Omental fat pad (tissue), 4 donors: Measurements from ENCODE around the gene RBP2. TPM values are rescaled to one million over a fixed set of nuclear protein-coding genes. Genes with fewer than 3 reads are reported as not detected.

Source experiments
- ATAC-seq: fragments of 150-250 bp; one replicate; pipeline ENCODE4 v1.9.1; 2016; ENCODE audit warnings: mild to moderate bottlenecking, moderate library complexity; ENCODE audit not compliant: low FRiP score
- DNase-seq: peaks from one replicate; pipeline ENCODE4 v3.0.0-alpha.2; 2019; ENCODE audit warnings: low spot score
- CTCF ChIP-seq, 3 donors: fragments of 450-650 bp; IDR thresholded peaks; one replicate each; pipeline ENCODE4 v1.5.1; 2016 to 2017; ENCODE audit warnings: antibody characterized with exemption in 3 of 3, mild to moderate bottlenecking in 3 of 3, moderate library complexity in 2 of 3
- total RNA-seq, 4 donors: library from RNA; depleted of rRNA; stranded (reverse); fragments of >200 nt; gene quantifications; one replicate each; pipeline ENCODE4 v1.1.0, GENCODE V29; 2016

RBP2 gene
- total RNA-seq, 4 donors from 2014 or later: not detected

GRCh38 chr3:139506766-139507165, 30.4 kb upstream of the RBP2 start:
- no peak for TF ChIP-seq CTCF (IDR thresholded peaks at IDR 0.05)
- no peak for ATAC-seq
- no peak for DNase-seq

GRCh38 chr3:139505829-139506386, 29.6 kb upstream of the RBP2 start:
- no peak for TF ChIP-seq CTCF (IDR thresholded peaks at IDR 0.05)
- no peak for DNase-seq
- no peak for ATAC-seq

DNA sequence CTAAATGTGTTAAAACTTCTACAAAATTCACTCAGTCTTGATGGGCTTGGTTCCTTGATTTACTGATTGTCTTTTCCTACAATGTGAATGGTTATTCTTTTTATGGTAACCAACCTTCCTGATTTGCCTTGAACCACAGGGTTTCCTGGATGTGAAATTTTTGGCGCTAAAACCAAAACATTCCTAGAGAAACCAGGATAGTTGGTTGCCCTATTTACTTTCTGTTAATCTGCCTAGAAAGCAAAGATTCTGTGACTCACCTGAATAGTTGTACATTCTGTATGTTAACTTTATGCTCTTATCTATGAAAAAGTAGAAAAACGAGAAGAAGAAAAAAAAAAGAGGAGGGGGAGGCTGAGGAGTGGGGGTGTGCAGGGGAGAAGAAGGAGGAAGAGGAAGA, 23.2 kb upstream of the RBP2 start:
- ATAC-seq (no peak), DNase-seq (no peak)
- TF ChIP-seq CTCF (IDR thresholded peaks at IDR 0.05): no peak

DNA sequence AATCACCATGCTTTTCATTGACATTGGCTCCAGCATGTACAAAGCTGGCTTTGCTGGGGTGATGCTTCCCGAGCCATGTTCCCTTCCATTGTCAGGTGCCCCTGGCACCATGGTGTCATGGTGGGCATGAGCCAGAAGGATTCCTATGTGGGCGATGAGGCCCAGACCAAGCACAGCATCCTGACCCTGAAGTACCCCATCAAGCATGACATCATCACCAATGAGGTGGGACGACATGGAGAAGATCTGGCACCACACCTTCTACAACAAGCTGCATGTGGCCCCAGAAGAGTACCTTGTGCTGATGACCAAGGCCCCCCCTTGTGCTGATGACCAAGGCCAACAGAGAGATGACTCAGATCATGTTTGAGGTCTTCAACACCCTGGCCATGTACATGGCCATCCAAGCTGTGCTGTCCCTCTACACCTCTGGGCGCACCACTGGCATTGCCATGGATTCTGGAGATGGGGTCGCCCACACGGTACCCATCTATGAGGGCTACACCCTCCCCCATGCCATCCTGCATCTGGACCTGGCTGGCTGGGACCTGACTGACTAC, 17.6 kb upstream of the RBP2 start:
- no peak for TF ChIP-seq CTCF (IDR thresholded peaks at IDR 0.05)
- DNase-seq (no peak), ATAC-seq (no peak)

GRCh38 chr3:139491966-139492365, 15.7 kb upstream of the RBP2 start:
- ATAC-seq: no peak
- no peak for DNase-seq
- TF ChIP-seq CTCF (IDR thresholded peaks at IDR 0.05): no peak

DNA sequence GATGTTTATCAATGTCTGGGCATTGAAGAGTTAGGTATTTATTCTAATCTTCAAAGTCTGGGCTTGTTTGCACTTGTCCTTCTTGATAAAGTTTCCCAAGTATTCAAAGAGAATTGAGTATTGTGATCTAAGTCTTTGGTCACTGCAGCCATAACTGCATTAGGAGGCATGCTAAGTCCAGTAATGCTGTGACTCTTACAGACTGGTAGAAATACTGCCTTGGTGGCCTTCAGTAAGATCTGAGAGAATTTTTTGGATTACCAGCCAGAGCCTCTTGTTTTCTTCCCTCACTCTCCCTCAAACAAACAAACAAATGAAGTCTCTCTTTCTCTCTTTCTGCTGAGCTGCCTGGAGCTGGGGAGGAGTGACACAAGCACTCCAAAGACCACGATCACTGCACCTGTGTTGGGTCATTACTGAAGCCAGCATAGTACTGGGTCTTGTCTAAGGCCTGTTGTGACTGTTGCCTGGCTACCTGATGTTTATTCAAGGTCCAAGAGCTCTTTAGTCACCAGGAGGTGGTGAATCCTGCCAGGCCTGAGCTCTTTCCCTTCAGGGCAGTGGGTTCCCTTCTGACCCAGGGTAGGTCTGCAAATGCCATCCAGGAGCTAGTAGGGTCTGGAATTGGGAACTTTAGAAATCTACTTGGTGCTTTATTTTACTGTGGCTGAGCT, 14.8 kb upstream of the RBP2 start:
- DNase-seq (no peak), ATAC-seq (no peak)
- TF ChIP-seq CTCF (IDR thresholded peaks at IDR 0.05): no peak

- DNase-seq (no peak), ATAC-seq (no peak)
- TF ChIP-seq CTCF (IDR thresholded peaks at IDR 0.05): no peak
Observed at GRCh38 chr3:139482206-139482605, 5.9 kb upstream of the RBP2 start.
